Neural cell (in vitro differentiated cells): ENCODE data around the gene SEC14L6.

ENCODE experiments used
- CTCF ChIP-seq: fragments of 450-650 bp; IDR thresholded peaks from 2 replicates; pipeline ENCODE4 v1.5.1; 2014; ENCODE audit warnings: antibody characterized with exemption, mild to moderate bottlenecking, moderate library complexity; ENCODE audit not compliant: poor library complexity, severe bottlenecking
- EZH2 ChIP-seq: fragments of 200-600, 300-800 bp; shearing (Covaris generic), sonication (generic); IDR thresholded peaks from 2 replicates; pipeline ENCODE4 v1.6.1; 2014; ENCODE audit warnings: antibody characterized with exemption, low read length, borderline replicate concordance, mild to moderate bottlenecking; ENCODE audit not compliant: insufficient read depth, poor library complexity, severe bottlenecking
- SMC3 ChIP-seq: fragments of 450-650 bp; conservative IDR thresholded peaks from 2 replicates; pipeline ENCODE4 v1.6.1; 2014; ENCODE audit warnings: antibody characterized with exemption, mild to moderate bottlenecking, moderate library complexity; ENCODE audit not compliant: poor library complexity

GRCh38 chr22:30516273-30516672 lies 30.3 kb downstream of the SEC14L6 start:
- TF ChIP-seq SMC3: no peak
- TF ChIP-seq CTCF: no peak
- no peak for TF ChIP-seq EZH2
